ENCODE measurements around the gene LRRC4C.

Gene LRRC4C

DNA sequence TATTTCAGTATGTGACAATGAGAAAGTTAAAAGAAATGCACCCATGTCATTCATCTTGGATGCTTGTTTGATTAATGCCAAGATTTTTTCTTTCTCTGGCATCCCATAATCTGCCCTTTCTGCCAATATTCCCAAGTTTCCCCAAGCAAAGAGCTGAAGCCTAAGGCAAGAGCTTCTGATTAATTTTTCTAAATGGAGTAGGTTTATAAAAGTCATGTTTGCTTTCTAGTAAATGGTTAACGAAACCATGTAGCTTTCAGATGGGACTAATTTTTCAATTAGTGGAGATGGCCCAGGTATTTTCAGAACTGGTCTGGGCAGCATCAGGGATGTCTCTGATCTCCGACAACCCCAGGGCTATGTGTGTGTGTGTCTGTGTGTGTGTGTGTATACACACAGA is 55.3 kb downstream of the LRRC4C start:
- in situ Hi-C loops (cut with HindIII; ENCODE audit: low pct_unique_long_range_greater_than_20kb, low sequenced_read_pairs) = no loop called here
- no peak for TF ChIP-seq JUND (IDR thresholded peaks at IDR 0.05; ENCODE audit: low read depth)

DNA sequence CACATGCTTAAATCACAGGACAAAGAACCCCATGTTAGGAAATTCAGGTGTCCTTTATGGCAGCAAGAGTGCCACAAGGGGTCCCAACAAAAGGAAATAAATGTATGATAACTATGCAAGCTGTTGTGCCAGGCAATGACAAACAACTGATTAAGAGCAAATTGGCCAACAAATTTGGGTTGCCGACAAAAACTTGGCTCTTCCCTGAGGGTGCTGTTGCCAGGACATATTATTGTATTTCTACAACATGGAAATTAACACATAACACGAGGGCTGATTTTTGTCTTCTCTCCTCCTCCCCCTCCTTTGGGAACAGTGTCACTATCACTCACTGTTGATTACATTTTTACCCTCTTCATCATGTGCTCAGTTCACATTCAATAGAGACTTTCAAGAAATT is 56.0 kb downstream of the LRRC4C start:
- no peak for TF ChIP-seq JUND (IDR thresholded peaks at IDR 0.05; ENCODE audit: low read depth)
- DNase-seq (ENCODE audit: low read depth in 1 of 2, low spot score in 1 of 2) = no peak
- in situ Hi-C loops (cut with HindIII; ENCODE audit: low pct_unique_long_range_greater_than_20kb, low sequenced_read_pairs) = no loop called here

More for the DNA sequence above, 55.3 kb downstream of the LRRC4C start:
- no peak for DNase-seq (ENCODE audit: low read depth in 1 of 2, low spot score in 1 of 2)

GRCh38 chr11:41400819-41401382 is 58.6 kb downstream of the LRRC4C start:
- in situ Hi-C loops (cut with HindIII; ENCODE audit: low pct_unique_long_range_greater_than_20kb, low sequenced_read_pairs) = no loop called here
- DNase-seq (ENCODE audit: low read depth in 1 of 2, low spot score in 1 of 2) = no peak

GRCh38 chr11:41400124-41400523 is 59.3 kb downstream of the LRRC4C start:
- in situ Hi-C loops (cut with HindIII; ENCODE audit: low pct_unique_long_range_greater_than_20kb, low sequenced_read_pairs) = no loop called here
- TF ChIP-seq JUND (IDR thresholded peaks at IDR 0.05; ENCODE audit: low read depth) = no peak
- DNase-seq (ENCODE audit: low read depth in 1 of 2, low spot score in 1 of 2) = no peak

More at GRCh38 chr11:41400819-41401382, 58.6 kb downstream of the LRRC4C start:
- TF ChIP-seq JUND (IDR thresholded peaks at IDR 0.05; ENCODE audit: low read depth) = no peak

DNA sequence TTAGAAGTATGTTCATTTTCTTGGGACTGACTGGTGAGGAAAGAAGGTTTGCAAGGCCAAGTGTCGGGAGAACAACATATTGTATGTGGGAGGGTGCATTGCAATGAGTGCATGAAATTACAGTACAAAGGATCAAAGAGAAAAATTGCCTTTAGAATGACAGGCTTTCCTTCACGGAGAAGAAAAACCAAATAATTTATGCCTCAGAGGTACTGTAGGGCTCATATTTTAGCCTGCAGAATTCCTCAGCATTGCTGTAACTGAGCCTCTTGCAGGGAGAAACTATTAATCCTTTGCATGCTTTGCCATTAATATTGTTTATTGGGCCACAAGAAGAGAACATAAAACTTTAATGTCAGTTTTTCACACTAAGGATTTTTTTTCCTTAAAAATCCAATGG is 60.1 kb downstream of the LRRC4C start:
- no peak for DNase-seq (ENCODE audit: low read depth in 1 of 2, low spot score in 1 of 2)
- in situ Hi-C loops (cut with HindIII; ENCODE audit: low pct_unique_long_range_greater_than_20kb, low sequenced_read_pairs) = no loop called here
- no peak for TF ChIP-seq JUND (IDR thresholded peaks at IDR 0.05; ENCODE audit: low read depth)

DNA sequence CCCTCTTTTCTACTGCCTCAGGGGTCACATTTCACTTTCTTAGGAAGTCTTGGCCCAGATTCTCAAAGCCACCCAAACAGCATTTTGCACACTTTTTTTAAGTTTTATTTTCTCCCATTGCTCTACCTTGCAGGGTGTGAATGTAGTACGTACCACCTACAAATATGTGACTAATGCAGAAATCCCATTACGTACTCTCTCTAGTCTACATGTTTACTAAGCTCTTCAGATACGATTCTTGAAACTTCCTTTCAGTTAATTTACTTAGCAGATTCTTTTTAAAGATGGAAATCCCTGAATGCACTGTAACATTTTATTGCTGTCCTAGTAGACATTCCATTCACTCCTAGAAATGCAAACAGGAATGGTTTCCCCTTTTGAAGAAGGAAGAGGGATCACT is 61.3 kb downstream of the LRRC4C start:
- in situ Hi-C loops (cut with HindIII; ENCODE audit: low pct_unique_long_range_greater_than_20kb, low sequenced_read_pairs) = no loop called here
- no peak for DNase-seq (ENCODE audit: low read depth in 1 of 2, low spot score in 1 of 2)
- no peak for TF ChIP-seq JUND (IDR thresholded peaks at IDR 0.05; ENCODE audit: low read depth)

- in situ Hi-C loops (cut with HindIII; ENCODE audit: low pct_unique_long_range_greater_than_20kb, low sequenced_read_pairs) = no loop called here
- no peak for TF ChIP-seq JUND (IDR thresholded peaks at IDR 0.05; ENCODE audit: low read depth)
Measured at GRCh38 chr11:41394521-41395195, 64.8 kb downstream of the LRRC4C start.

GRCh38 chr11:41392596-41392995 is 66.9 kb downstream of the LRRC4C start:
- in situ Hi-C loops (cut with HindIII; ENCODE audit: low pct_unique_long_range_greater_than_20kb, low sequenced_read_pairs) = no loop called here
- TF ChIP-seq JUND (IDR thresholded peaks at IDR 0.05; ENCODE audit: low read depth) = no peak
- DNase-seq (ENCODE audit: low read depth in 1 of 2, low spot score in 1 of 2) = no peak

More at GRCh38 chr11:41394521-41395195, 64.8 kb downstream of the LRRC4C start:
- DNase-seq (ENCODE audit: low read depth in 1 of 2, low spot score in 1 of 2) = no peak

- no peak for TF ChIP-seq JUND (IDR thresholded peaks at IDR 0.05; ENCODE audit: low read depth)
- in situ Hi-C loops (cut with HindIII; ENCODE audit: low pct_unique_long_range_greater_than_20kb, low sequenced_read_pairs) = no loop called here
- no peak for DNase-seq (ENCODE audit: low read depth in 1 of 2, low spot score in 1 of 2)
Measured at GRCh38 chr11:41389623-41390130, 69.8 kb downstream of the LRRC4C start.

DNA sequence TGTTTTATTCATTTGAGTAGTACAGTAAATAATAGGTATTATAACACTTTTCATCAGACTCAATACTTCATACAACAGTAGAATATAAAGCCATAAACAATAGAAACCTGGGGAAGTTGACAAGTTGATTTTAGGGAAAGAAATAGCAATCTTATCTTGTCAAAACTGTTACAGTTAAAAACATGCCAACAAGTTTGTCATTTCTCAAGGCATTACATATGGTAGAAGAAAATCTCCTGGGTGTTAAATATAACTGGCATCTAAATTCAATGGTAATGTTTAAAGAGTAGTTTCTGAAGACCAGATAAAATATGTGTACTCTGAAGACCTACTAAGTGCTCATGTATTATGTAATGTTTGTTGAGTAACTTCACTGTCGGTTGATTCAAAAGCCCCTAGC is 75.1 kb downstream of the LRRC4C start:
- no peak for DNase-seq (ENCODE audit: low read depth in 1 of 2, low spot score in 1 of 2)
- in situ Hi-C loops (cut with HindIII; ENCODE audit: low pct_unique_long_range_greater_than_20kb, low sequenced_read_pairs) = no loop called here
- TF ChIP-seq JUND (IDR thresholded peaks at IDR 0.05; ENCODE audit: low read depth) = no peak

DNA sequence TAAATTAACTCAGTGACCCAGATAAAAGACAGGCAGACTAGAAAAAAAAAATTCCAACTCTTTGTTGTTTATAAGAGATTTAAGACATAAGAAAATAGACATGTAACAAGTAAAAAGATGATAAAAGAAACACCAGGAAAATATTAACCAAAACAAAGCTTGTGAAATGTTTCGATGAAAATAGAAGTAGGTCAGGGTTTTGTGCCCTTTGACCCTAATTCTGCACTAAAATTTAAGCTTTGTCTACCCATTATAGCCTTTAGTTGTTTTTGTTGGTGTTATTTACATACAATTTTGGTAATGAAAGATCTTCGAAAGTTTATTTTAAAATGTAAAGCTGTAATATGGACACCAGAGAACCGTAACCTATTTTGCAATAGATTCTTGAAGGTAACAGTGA is 75.7 kb downstream of the LRRC4C start:
- TF ChIP-seq JUND (IDR thresholded peaks at IDR 0.05; ENCODE audit: low read depth) = no peak
- in situ Hi-C loops (cut with HindIII; ENCODE audit: low pct_unique_long_range_greater_than_20kb, low sequenced_read_pairs) = no loop called here
- DNase-seq (ENCODE audit: low read depth in 1 of 2, low spot score in 1 of 2) = no peak

GRCh38 chr11:41382927-41383326 is 76.5 kb downstream of the LRRC4C start:
- in situ Hi-C loops (cut with HindIII; ENCODE audit: low pct_unique_long_range_greater_than_20kb, low sequenced_read_pairs) = no loop called here
- no peak for TF ChIP-seq JUND (IDR thresholded peaks at IDR 0.05; ENCODE audit: low read depth)
- no peak for DNase-seq (ENCODE audit: low read depth in 1 of 2, low spot score in 1 of 2)

GRCh38 chr11:41379084-41379483 is 80.4 kb downstream of the LRRC4C start:
- no peak for DNase-seq (ENCODE audit: low read depth in 1 of 2, low spot score in 1 of 2)
- in situ Hi-C loops (cut with HindIII; ENCODE audit: low pct_unique_long_range_greater_than_20kb, low sequenced_read_pairs) = no loop called here
- no peak for TF ChIP-seq JUND (IDR thresholded peaks at IDR 0.05; ENCODE audit: low read depth)

Data from T47D (cell line).